ENCODE measurements around the gene UQCR11. TPM values are rescaled to one million over a fixed set of nuclear protein-coding genes. Genes with fewer than 3 reads are reported as not detected.

The UQCR11 gene
- total and polyA plus RNA-seq, 2 of the 8 experiments (the other 6 are each of a cell fraction or from before 2014, with no cell fraction given), result 162 to 171 TPM

GRCh38 chr19:1598777-1599459, 6.3 kb downstream of the UQCR11 start:
- Histone ChIP-seq H2BK20ac (ENCODE audit: low read length) (no peak overlapping the region), H2AK5ac (ENCODE audit: low read depth, low read length) (no peak overlapping the region), H4K91ac (replicated peaks; ENCODE audit: insufficient read length, low read length) (no peak overlapping the region), H4K20me1 (replicated peaks in 1 of 2; ENCODE audit: control insufficient read depth in 1 of 2, insufficient read depth in 2 of 2, low read length in 2 of 2) (peaks cover 11 to 25% of the 10 kb centered on the region in 2 experiments), H3K18ac (ENCODE audit: extremely low read depth, low read length) (no peak overlapping the region), H3K4me1 (replicated peaks in 1 of 4; ENCODE audit: control insufficient read depth in 3 of 4, insufficient read depth in 4 of 4, low read length in 3 of 4) (no peaks in the 10 kb centered on the region), H3K36me3 (ENCODE audit: control insufficient read depth in 2 of 4, insufficient read depth in 4 of 4, low read length in 3 of 4) (peaks cover 10 to 27% (median 22%) of the 10 kb centered on the region in 4 experiments), H3K27me3 (replicated peaks in 1 of 4; ENCODE audit: control insufficient read depth in 3 of 4, extremely low read depth in 1 of 4, insufficient read depth in 3 of 4, low read length in 3 of 4) (no peaks in the 10 kb centered on the region), H3K14ac (ENCODE audit: insufficient read length) (no peak overlapping the region), H3K23me2 (ENCODE audit: low read depth, low read length) (no peaks in the 10 kb centered on the region), H3K27ac (ENCODE audit: low read depth, low read length) (no peak overlapping the region; the same call in 1 of the 2 replicates), H3K9me3 (ENCODE audit: insufficient read depth in 2 of 2, low read depth in 1 of 2, low read length in 1 of 2) (no peaks in the 10 kb centered on the region), H3K4ac (replicated peaks; ENCODE audit: insufficient read length, low read depth, low read length) (no peak overlapping the region), H3K56ac (replicated peaks; ENCODE audit: insufficient read length, low read depth, low read length) (no peak overlapping the region), H3K79me1 (ENCODE audit: low read depth, low read length) (peaks cover 13% of the 10 kb centered on the region), H3K79me2 (ENCODE audit: control insufficient read depth in 1 of 2, insufficient read depth in 2 of 2, low read length in 2 of 2) (peaks cover 0 to 31% of the 10 kb centered on the region in 2 experiments; a peak in 3 of 4 replicates), H3K4me2 (ENCODE audit: insufficient read depth in 1 of 2, low read depth in 2 of 2, low read length in 2 of 2) (no peak overlapping the region), H2BK12ac (ENCODE audit: low read depth, low read length) (no peak overlapping the region), H2BK15ac (ENCODE audit: low read length) (no peak overlapping the region), H4K8ac (ENCODE audit: extremely low read depth, insufficient read depth, low read length) (no peak overlapping the region), H3K23ac (ENCODE audit: insufficient read length) (no peak overlapping the region), H3K4me3 (ENCODE audit: extremely low read depth in 1 of 4, insufficient read depth in 2 of 4, low read depth in 3 of 4, low read length in 4 of 4) (no peak overlapping the region), H2BK120ac (replicated peaks; ENCODE audit: low read depth, low read length) (no peak overlapping the region), H3K9ac (replicated peaks in 1 of 4; ENCODE audit: extremely low read depth in 1 of 4, low read depth in 3 of 4, low read length in 3 of 4) (no peak overlapping the region), H2AFZ (ENCODE audit: low read length) (no peak overlapping the region), H4K5ac (ENCODE audit: insufficient read length, low read depth, low read length) (no peak overlapping the region), H2BK5ac (ENCODE audit: low read depth, low read length) (no peak overlapping the region)
- CTCF ChIA-PET (ENCODE audit: partially characterized antibody), result interaction anchor here (0.6 to 1.9 kb wide), 6 partner anchors 9 to 495 kb away, joined by 3 to 6 read pairs (median 4); partner anchors contain the start of gene GPX4
- DNase-seq (ENCODE audit: low read depth in 1 of 2, low spot score in 2 of 2) (no peak), FAIRE-seq (no peak)
- 88% methylated on average over 20 of the region's 20 CpGs; no CpG with 5 or more reads in 1 of the 2 experiments for whole genome bisulfite sequencing, 2 experiments (ENCODE audit: extremely low coverage in 1 of 2, insufficient coverage in 1 of 2, insufficient read length in 1 of 2, insufficient replicate concordance in 2 of 2, low coverage in 1 of 2, low lambda C conversion rate in 2 of 2, missing lambda C conversion rate in 1 of 2)
- TF ChIP-seq ATF2 (IDR thresholded peaks at IDR 0.05; ENCODE audit: low read length), result no peak
- TF ChIP-seq KDM4A (IDR thresholded peaks at IDR 0.05; ENCODE audit: low read depth, low read length, severe bottlenecking), result no peak
- TF ChIP-seq EGR1 (IDR thresholded peaks at IDR 0.05; ENCODE audit: borderline replicate concordance, low read depth, low read length), result no peak
- no peak for TF ChIP-seq TEAD4 (IDR thresholded peaks at IDR 0.05; ENCODE audit: low read depth, low read length)
- no peak for TF ChIP-seq CBX8 (IDR thresholded peaks at IDR 0.05; ENCODE audit: borderline replicate concordance, low read depth, low read length)
- no peak for TF ChIP-seq CTBP2 (IDR thresholded peaks at IDR 0.05; ENCODE audit: borderline replicate concordance, insufficient read depth, insufficient read length, low read length)
- no peak for TF ChIP-seq SP2 (IDR thresholded peaks at IDR 0.05; ENCODE audit: low read length)
- no peak for TF ChIP-seq NRF1 (IDR thresholded peaks at IDR 0.05; ENCODE audit: low read depth, low read length)
- no peak for TF ChIP-seq SP1 (IDR thresholded peaks at IDR 0.05; ENCODE audit: low read depth, low read length)
- POLR2A ChIA-PET (ENCODE audit: partially characterized antibody), result interaction anchor here (0.9 to 1.7 kb wide), 3 partner anchors 11 to 32 kb away, joined by 3 to 5 read pairs (median 3); no protein-coding TSS in a partner anchor
